ENCODE results near the gene STPG4.
"Not testable (repeated sequence)": the region's sequence is repeated elsewhere in the genome, so short reads cannot be mapped to it uniquely, and the experiment has no call there.

- not testable (repeated sequence) for TF ChIP-seq ZNF280C (tag by site-specific recombination; IDR thresholded peaks at IDR 0.05); YY1 (tag by site-specific recombination; IDR thresholded peaks at IDR 0.05); ZNF704 (tag by site-specific recombination; IDR thresholded peaks at IDR 0.05); ZNF311 (tag by site-specific recombination; IDR thresholded peaks at IDR 0.05; ENCODE audit: borderline replicate concordance); REST (tag by site-specific recombination; IDR thresholded peaks at IDR 0.05)
Measured at GRCh38 chr2:47124740-47125139, 30.4 kb downstream of the STPG4 start.

Data from HEK293 (cell line).